Activated effector memory CD4-positive, alpha-beta T cell treated with Interleukin-2 at 50 U/mL for 16 hours (primary cell): ENCODE data around the gene IQCB1.
A peak's percentile ranks its signal among the peaks of the same experiment; 100 is the strongest.
"Not testable (repeated sequence)": the region's sequence is repeated elsewhere in the genome, so short reads cannot be mapped to it uniquely, and the experiment has no call there.

Experiments
- DNase-seq: peaks from one replicate; pipeline ENCODE4 v3.0.0-alpha.2; 2020

The IQCB1 gene

DNA sequence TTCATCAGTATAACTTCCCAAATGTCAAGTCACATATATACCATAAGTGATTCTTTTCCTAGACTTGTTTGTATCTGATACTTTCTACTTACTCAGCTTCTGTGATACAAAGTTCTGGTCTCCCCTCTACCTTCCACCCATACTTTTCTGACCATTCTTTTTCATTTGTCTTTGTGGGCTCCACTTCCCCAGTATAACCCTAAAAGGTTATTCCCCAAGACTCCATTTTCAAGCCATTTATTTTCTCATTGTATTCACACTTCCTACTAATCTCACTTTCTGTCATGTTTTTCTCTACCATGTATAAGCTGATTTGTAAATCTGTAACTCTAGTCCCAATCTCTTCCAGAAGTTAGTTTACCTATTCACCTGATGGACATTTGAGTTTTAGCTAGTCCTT is 34.0 kb downstream of the IQCB1 start:
- DNase-seq: no peak

GRCh38 chr3:121796970-121797369 is 37.9 kb downstream of the IQCB1 start:
- no peak for DNase-seq

DNA sequence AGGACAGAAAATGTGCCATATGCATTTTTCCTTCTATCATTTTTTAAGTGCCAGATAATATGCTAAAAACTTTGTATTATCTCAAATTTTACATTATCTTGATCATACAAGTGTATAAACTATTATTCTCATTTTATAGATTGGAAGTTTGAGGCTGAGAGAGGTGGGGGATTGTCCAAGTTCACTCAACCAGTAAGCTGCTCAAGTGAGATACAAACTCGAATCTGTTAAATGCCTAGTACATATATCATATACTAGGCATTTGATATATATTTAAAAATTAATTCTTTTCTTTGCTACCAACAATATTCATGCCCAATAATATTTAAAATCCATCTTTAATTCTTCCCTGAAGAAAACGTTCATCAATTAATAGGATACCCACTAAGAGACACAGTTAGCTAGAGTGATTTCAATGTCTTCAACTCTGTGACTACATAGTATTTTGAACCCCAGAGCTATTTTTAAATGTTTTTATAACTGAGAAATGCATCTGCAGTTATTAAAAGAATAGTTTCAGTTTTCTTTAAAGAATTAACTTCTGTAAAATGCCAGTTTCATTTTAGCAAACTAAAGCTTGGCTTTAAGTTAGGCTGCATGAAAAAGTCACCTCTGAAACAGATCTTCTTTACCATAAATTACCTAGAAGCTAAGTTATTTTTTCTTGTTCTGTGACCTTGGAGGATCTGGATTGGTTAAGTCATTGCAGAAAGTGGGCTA is 40.4 kb downstream of the IQCB1 start:
- no peak for DNase-seq

DNA sequence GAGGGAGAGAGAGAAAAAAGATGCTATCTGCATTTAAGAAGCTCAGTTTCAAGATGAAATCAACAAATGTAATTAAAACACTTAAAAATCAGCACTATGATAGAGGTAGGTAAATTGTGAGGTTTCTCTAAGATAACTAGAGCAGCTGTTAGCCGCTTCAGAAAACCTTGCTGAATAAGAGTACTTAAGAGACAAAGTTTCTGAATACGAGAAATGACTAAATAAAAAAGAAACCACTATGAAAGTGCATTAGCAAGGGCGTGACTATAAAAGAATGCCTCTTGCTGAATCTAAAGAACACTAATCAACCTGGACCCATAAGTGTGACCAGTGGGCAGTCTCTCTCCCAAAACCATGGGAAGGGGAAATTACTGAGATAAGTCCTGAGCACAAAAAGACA is 41.8 kb downstream of the IQCB1 start:
- no peak for DNase-seq

DNA sequence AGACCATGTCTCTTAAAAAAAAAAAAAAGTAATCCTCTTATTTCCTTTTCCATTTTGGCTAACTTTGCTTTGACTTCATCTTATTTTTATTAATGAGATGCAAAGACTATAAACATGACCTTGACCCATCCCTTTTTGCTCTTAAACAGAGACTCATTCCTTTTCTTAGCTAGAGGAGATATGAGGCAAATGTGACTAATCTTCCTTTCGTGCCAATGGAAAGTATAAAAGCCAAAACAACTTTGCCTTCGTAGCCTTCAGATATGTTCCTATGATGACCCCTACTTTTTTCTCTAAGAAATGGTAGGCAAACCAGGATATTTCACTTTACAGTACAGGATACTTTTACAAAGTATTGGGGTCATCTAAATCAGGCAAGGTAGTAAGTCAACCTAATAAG is 48.4 kb downstream of the IQCB1 start:
- no peak for DNase-seq

GRCh38 chr3:121782784-121783183 is 52.1 kb downstream of the IQCB1 start:
- DNase-seq: not testable (repeated sequence)

DNA sequence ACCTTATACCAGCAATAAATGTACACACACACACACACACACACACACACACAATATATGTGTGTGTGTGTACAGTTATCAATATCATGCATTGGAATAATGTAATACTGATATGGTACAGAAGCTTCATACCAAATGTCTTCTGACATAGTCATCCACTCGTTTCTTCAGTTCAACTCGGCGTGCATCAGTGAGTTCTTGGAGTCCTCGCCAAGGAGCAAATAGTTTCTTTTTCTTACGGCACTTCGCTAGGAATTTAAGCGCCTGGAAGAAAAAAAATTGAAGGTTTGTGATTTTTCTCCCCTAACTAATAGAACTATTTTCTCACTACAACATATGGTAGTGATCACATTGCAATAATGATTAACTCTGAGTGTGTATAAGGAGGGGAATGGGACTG is 53.2 kb downstream of the IQCB1 start:
- no peak for DNase-seq

DNA sequence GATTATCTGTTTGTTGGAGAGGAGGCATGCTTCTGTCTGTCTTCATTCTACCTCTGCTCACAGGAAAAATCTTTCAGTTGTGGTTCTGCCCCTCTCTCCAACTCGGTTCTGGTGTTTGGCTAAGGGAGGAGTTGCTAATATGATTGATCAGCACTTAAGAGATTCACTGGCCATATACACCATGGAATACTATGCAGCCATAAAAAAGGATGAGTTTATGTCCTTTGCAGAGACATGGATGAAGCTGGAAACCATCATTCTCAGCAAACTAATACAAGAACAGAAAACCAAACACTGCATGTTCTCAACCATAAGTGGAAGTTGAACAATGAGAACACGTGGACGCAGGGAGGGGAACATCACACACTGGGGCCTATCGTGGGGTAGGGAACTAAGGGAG is 59.8 kb downstream of the IQCB1 start:
- DNase-seq: not testable (repeated sequence)

DNA sequence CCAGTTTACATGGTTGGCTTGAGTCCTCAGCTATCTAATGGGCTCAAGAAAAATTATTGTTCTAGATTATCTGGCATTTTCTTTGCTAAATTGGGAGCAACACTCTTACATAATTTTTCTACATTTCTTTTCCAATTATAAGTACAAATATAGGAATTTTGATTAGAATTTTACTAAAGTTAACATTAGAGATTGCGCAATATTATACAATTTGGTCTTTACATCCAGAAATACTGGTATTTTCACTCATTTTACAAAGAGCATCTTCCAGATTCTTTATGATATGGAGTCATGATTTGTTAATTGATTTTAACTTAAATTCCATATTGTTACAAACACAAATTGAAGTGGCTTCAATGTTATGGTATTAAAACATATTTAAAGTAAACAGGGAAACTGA is 65.6 kb downstream of the IQCB1 start:
- no peak for DNase-seq

- DNase-seq: no peak
Measured at GRCh38 chr3:121768452-121768851, 66.4 kb downstream of the IQCB1 start.

DNA sequence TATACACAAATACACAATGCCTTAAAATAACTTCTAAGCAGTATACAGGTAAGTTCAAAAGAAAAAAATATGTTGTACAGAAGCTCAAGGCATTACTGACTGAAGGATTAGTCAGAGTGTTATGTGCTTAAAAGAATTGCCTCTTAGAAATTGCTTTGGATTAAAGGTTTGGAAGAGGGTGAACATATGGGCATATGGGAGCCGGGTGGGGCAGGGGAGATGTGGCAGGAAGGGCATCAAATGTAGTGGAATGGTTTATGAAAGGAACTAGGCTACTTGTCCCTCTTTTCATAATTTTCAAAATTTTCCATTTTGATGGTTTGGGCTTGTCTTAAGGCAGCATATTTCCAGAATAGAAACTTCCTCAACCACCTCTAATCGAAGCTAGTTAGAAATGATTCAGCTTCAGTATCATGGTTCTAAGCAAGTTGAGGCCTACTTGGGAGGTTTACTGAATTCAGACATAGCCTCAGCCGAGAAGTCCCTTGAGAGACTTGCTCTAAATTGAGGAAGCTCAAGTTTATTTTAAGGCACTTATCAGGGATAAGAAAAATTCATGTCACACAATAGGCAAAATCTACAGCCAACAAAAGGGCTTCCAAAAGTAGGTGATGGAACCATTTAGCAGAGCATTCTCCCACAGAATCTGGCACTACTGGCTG is 75.2 kb downstream of the IQCB1 start:
- DNase-seq: no peak

DNA sequence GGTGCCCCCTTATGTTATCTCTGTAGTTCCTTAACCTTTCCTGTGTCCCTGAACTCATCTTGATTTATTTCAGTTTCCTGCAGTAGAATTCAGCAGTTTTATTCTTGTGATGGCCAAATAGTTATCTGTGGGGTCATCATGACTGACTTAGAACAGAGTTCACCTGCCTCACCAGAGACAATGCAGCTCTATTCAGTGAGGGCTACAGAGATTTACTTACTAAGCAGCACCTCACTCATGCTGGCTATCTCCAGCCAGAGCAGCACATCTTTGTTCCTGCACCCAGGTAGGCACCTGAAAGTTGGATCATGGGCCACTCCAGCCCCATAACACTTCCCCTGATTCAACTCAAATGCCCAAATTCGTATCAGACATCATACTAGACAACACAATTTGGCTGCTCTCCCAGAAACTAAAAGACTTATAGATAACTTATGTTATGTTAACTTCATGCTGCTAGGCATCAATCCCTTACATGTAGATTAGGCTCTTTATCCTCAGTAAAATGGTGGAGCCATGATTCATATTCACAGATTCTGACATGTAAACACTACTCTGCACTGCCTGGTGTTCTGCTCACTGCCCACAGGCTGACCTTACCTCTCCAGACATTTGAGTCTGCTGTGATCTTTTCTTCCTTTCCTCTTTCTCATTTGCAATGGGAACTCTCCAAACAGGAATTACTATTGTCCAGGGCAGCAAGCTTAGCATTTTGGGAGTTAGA is 76.0 kb downstream of the IQCB1 start:
- DNase-seq: no peak

GRCh38 chr3:121757812-121758545 is 76.9 kb downstream of the IQCB1 start:
- no peak for DNase-seq

- DNase-seq: no peak
Measured at GRCh38 chr3:121757087-121757811, 77.6 kb downstream of the IQCB1 start.

- no peak for DNase-seq
Measured at GRCh38 chr3:121752772-121753171, 82.1 kb downstream of the IQCB1 start.

DNA sequence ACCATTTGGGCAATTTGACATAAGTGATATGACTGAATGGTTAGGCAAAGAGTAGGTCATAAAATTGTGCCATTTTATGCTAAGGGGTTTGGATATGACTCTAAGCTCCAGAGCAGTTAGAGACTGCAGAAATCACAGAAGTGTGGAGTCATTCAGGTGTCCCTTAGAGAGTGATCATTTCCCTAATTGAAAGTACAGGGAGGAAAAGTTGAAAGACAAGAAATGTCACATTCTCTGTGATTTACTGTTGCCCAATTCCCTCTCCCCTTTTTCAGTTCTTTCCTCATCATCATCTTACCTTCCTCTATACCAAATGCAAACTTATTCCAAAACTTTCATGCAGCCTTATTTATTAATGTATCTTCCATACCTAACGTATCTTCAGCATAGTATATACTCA is 82.6 kb downstream of the IQCB1 start:
- no peak for DNase-seq

- DNase-seq: no peak
Measured at GRCh38 chr3:121750087-121750415, 84.8 kb downstream of the IQCB1 start.

DNA sequence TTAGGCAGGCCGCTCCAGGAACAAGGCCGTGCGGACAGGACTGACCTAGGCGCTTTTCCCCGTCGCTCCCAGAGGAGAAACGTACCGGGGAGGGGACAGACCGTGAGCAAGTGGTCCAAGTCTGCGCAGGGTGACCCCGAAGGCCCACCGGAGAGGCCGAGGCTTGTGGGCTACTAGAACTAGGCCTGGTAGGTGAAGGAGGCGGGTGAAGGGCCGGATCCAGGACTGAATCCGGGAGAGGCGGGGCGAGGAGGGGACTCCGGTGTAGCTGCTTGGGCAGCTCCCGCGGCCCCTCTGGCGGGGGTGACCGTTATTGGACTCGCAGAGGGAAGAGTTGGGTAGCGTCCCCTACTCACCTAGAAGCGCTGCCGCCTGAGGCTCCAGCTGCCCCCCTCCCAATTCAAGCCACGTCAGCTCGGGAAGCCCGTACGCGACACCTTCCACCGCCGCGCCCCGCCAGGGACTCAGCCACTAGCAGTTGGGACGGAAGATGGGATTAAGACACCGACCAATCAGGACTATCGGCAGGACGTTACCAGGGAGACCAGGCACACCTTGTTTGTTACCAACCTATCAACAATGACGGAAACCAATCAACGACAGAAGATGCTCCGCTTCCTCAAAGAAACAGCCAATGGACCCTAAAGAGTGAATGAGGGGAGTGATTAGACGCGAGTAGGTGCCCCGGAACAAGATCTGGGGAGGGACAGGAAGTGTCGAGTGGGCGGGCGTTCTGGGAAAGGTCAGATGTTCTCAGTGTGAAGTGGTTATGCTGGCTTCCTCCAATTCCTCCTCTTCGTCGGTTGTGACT is 85.4 kb downstream of the IQCB1 start, which contains the start of gene GOLGB1:
Gene GOLGB1, minus strand, starts transcription at position 466 of the 811 bp plus-strand sequence. CDS start 18,770 bp downstream, outside the sequence.
- DNase-seq: peak; percentile 87

DNA sequence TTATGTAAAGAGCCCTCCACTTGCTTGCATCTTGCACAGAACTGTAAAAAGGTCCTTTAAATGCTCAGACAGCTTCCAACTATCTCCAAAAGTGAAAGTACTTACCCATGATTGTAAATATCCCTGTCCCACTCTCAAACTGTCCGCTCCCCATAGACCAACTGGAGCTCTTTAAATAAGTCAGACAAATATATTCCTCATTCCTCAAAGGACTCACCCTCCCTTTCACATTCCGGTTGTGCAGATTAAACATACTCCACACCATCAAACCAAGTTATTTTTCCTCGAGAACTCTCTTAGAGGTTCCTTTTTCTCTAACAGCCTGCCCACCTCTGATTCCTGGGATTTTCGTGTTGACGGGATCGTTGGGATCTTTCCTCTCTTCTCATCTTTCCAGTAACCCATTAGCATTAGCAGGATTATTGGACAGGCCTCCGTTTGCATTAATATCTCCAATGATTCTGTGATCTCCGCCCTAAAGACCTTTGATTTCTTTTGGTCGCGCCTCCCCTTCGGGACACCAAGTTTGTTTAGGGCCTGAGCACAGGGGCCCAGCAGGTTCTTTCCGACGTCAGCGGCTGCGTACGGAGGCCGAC is 86.1 kb downstream of the IQCB1 start:
- no peak for DNase-seq

DNA sequence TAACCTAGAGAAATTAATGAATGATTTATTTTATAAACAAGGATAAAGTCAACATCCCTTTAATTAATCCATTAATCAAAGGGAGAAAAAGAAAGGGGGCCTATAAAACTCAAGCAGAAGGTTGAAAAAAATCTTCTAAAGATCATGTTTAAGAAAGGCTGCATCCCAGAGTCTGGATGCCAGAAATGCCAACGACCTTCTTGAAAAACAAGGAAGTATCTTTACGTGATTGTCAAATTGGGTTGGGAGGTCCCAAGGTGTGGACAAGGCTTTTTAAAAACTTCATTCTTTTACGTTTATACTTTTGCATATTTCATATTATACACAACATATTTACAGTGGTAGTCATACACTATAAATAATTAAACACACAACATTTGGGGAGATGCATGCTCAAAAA is 86.9 kb downstream of the IQCB1 start:
- DNase-seq: no peak

GRCh38 chr3:121743106-121743505 is 91.8 kb downstream of the IQCB1 start:
- DNase-seq: not testable (repeated sequence)
